ENCODE measurements around the gene CEACAM18. TPM values are rescaled to one million over a fixed set of nuclear protein-coding genes. Genes with fewer than 3 reads are reported as not detected.

CEACAM18 gene
- total and polyA plus RNA-seq, 2 of the 8 experiments (the other 6 are each of a cell fraction or from before 2014, with no cell fraction given) = not detected

GRCh38 chr19:51431124-51431523 lies 47.2 kb upstream of the CEACAM18 start:
- no peak overlapping the region for H3K9ac ChIP-seq (replicated peaks in 1 of 4; ENCODE audit: extremely low read depth in 1 of 4, low read depth in 3 of 4, low read length in 3 of 4)
- TF ChIP-seq EGR1 (IDR thresholded peaks at IDR 0.05; ENCODE audit: borderline replicate concordance, low read depth, low read length) = no peak
- TF ChIP-seq KDM4A (IDR thresholded peaks at IDR 0.05; ENCODE audit: low read depth, low read length, severe bottlenecking) = no peak
- no peak for TF ChIP-seq HDAC2 (IDR thresholded peaks at IDR 0.05; ENCODE audit: borderline replicate concordance in 1 of 2, low read depth in 2 of 2, low read length in 2 of 2)
- no peak for TF ChIP-seq NRF1 (IDR thresholded peaks at IDR 0.05; ENCODE audit: low read depth, low read length)
- TF ChIP-seq BCL11A (IDR thresholded peaks at IDR 0.05; ENCODE audit: low read depth in 2 of 2, low read length in 2 of 2) = no peak
- TF ChIP-seq POLR2AphosphoS5 (IDR thresholded peaks at IDR 0.05; ENCODE audit: low read depth, low read length) = no peak
- TF ChIP-seq TEAD4 (IDR thresholded peaks at IDR 0.05; ENCODE audit: low read depth, low read length) = no peak
- no peak for TF ChIP-seq TAF1 (IDR thresholded peaks at IDR 0.05; ENCODE audit: low read depth, low read length)

More at GRCh38 chr19:51431124-51431523, 47.2 kb upstream of the CEACAM18 start:
- no peak overlapping the region for H3K4me2 ChIP-seq (ENCODE audit: insufficient read depth in 1 of 2, low read depth in 2 of 2, low read length in 2 of 2)
- H3K14ac ChIP-seq (ENCODE audit: insufficient read length) = no peak overlapping the region
- H2AFZ ChIP-seq (ENCODE audit: low read length) = no peak overlapping the region
- no peak overlapping the region for H2BK5ac ChIP-seq (ENCODE audit: low read depth, low read length)
- CTCF ChIA-PET (ENCODE audit: partially characterized antibody) = interaction anchor here (1.2 kb wide), 1 partner anchor 9 kb away, joined by 3 read pairs; no protein-coding TSS in a partner anchor
- no peak overlapping the region for H3K4me3 ChIP-seq (ENCODE audit: extremely low read depth in 1 of 4, insufficient read depth in 2 of 4, low read depth in 3 of 4, low read length in 4 of 4)
- no peak overlapping the region for H2BK120ac ChIP-seq (replicated peaks; ENCODE audit: low read depth, low read length)
- H3K18ac ChIP-seq (ENCODE audit: extremely low read depth, low read length) = no peak overlapping the region
- H4K91ac ChIP-seq (replicated peaks; ENCODE audit: insufficient read length, low read length) = no peak overlapping the region
- H3K4me1 ChIP-seq (replicated peaks in 1 of 4; ENCODE audit: control insufficient read depth in 3 of 4, insufficient read depth in 4 of 4, low read length in 3 of 4) = no peaks in the 10 kb centered on the region
- no peaks in the 10 kb centered on the region for H3K79me2 ChIP-seq (ENCODE audit: control insufficient read depth in 1 of 2, insufficient read depth in 2 of 2, low read length in 2 of 2)
- no peaks in the 10 kb centered on the region for H3K79me1 ChIP-seq (ENCODE audit: low read depth, low read length)
- no peaks in the 10 kb centered on the region for H4K20me1 ChIP-seq (replicated peaks in 1 of 2; ENCODE audit: control insufficient read depth in 1 of 2, insufficient read depth in 2 of 2, low read length in 2 of 2)
- no peak overlapping the region for H2BK15ac ChIP-seq (ENCODE audit: low read length)
- H3K23me2 ChIP-seq (ENCODE audit: low read depth, low read length) = no peaks in the 10 kb centered on the region
- FAIRE-seq (no peak), DNase-seq (ENCODE audit: low read depth in 1 of 2, low spot score in 2 of 2) (no peak)
- H4K8ac ChIP-seq (ENCODE audit: extremely low read depth, insufficient read depth, low read length) = no peak overlapping the region
- no peak overlapping the region for H3K56ac ChIP-seq (replicated peaks; ENCODE audit: insufficient read length, low read depth, low read length)
- 58% methylated on average over 3 of the region's 3 CpGs; no CpG with 5 or more reads in 1 of the 2 experiments for WGBS, 2 experiments (ENCODE audit: extremely low coverage in 1 of 2, insufficient coverage in 1 of 2, insufficient read length in 1 of 2, insufficient replicate concordance in 2 of 2, low coverage in 1 of 2, low lambda C conversion rate in 2 of 2, missing lambda C conversion rate in 1 of 2)
- H2BK20ac ChIP-seq (ENCODE audit: low read length) = no peak overlapping the region
- no peak overlapping the region for H3K27ac ChIP-seq (ENCODE audit: low read depth, low read length)
- no peak overlapping the region for H2AK5ac ChIP-seq (ENCODE audit: low read depth, low read length)
- H2BK12ac ChIP-seq (ENCODE audit: low read depth, low read length) = no peak overlapping the region
- POLR2A ChIA-PET (ENCODE audit: partially characterized antibody) = no interaction called here
- no peak overlapping the region for H4K5ac ChIP-seq (ENCODE audit: insufficient read length, low read depth, low read length)
- H3K4ac ChIP-seq (replicated peaks; ENCODE audit: insufficient read length, low read depth, low read length) = no peak overlapping the region
- no peaks in the 10 kb centered on the region; a peak in 1 of 7 replicates for H3K27me3 ChIP-seq (replicated peaks in 1 of 4; ENCODE audit: control insufficient read depth in 3 of 4, extremely low read depth in 1 of 4, insufficient read depth in 3 of 4, low read length in 3 of 4)
- no peaks in the 10 kb centered on the region for H3K9me3 ChIP-seq (ENCODE audit: insufficient read depth in 2 of 2, low read depth in 1 of 2, low read length in 1 of 2)
- H3K23ac ChIP-seq (ENCODE audit: insufficient read length) = no peak overlapping the region
- no peaks in the 10 kb centered on the region for H3K36me3 ChIP-seq (ENCODE audit: control insufficient read depth in 2 of 4, insufficient read depth in 4 of 4, low read length in 3 of 4)

All from H1 (cell line).